Esophagus squamous epithelium (tissue), 5 donors: ENCODE data around the gene MTFR1L. TPM values are rescaled to one million over a fixed set of nuclear protein-coding genes. Genes with fewer than 3 reads are reported as not detected.

Experiments
- DNase-seq: peaks from one replicate; lab custom pipeline; 2025; lab: John Stamatoyannopoulos, UW
- H3K27ac ChIP-seq, 4 donors: fragments of 200-600 bp; sonication (generic); one replicate each; pipeline ENCODE4 v1.5.1; 2016 to 2019; ENCODE audit warnings: mild to moderate bottlenecking in 1 of 4
- H3K27me3 ChIP-seq, 4 donors: fragments of 200-600 bp; sonication (generic); 1 replicate in 3 of 4; 2 replicates in 1 of 4; pipeline versions ENCODE4 v1.5.1 to v1.6.0; 2017 to 2021; ENCODE audit warnings: antibody characterized with exemption in 1 of 4
- H3K36me3 ChIP-seq, 3 donors: fragments of 200-600 bp; sonication (generic); one replicate each; pipeline ENCODE4 v1.5.1; 2016 to 2019
- H3K4me1 ChIP-seq, 3 donors: fragments of 200-600 bp; sonication (generic); one replicate each; pipeline ENCODE4 v1.5.1; 2017 to 2019
- H3K4me3 ChIP-seq, 4 donors: fragments of 200-600 bp; sonication (generic); 1 replicate in 3 of 4; 2 replicates in 1 of 4; pipeline ENCODE4 v1.5.1; 2016 to 2019; ENCODE audit warnings: mild to moderate bottlenecking in 2 of 4, moderate library complexity in 1 of 4
- H3K9me3 ChIP-seq, 3 donors: fragments of 200-600 bp; sonication (generic); one replicate each; pipeline ENCODE4 v1.5.1; 2016 to 2019
- CTCF ChIP-seq, 6 experiments: fragments of 450-650 bp in 4 of 6; fragments of 200-600 bp in 2 of 6; sonication (generic) in 2 of 6; IDR thresholded peaks; one replicate each; pipeline ENCODE4 v1.5.1; 2016 to 2019; ENCODE audit warnings: antibody characterized with exemption in 6 of 6, mild to moderate bottlenecking in 4 of 6, moderate library complexity in 4 of 6
- POLR2A ChIP-seq, 4 donors: fragments of 450-650 bp; IDR thresholded peaks; one replicate each; pipeline ENCODE4 v1.6.1; 2017; ENCODE audit warnings: antibody characterized with exemption in 4 of 4, mild to moderate bottlenecking in 4 of 4, moderate library complexity in 3 of 4
- WGBS, 2 donors: methylation state at CpG; one replicate each; pipeline ENCODE4 v1.1.5; 2018; 5-methylcytosine and 5-hydroxymethylcytosine counted together
- intact Hi-C: fragments of 100-400 bp; cut with DNase I; formaldehyde crosslinking; loops from one replicate; pipeline ENCODE4 v1.15.0; 2022
- small RNA-seq, 4 donors: library from RNA; depleted of rRNA; stranded (forward); fragments of <200 nt; gene quantifications; one replicate each; pipeline ENCODE3, GENCODE V24; 2016
- total RNA-seq, 4 donors: library from RNA; depleted of rRNA; stranded (reverse); fragments of >200 nt; gene quantifications; one replicate each; pipeline ENCODE4 v1.1.0, GENCODE V29; 2016
- donor health status: DM: yes; HTN: yes; CAD: no.

MTFR1L gene
- total RNA-seq, 4 donors from 2014 or later, result 24.4 to 53.8 (median 28.3) TPM

GRCh38 chr1:25878690-25879089 lies 58.9 kb downstream of the MTFR1L start:
- H3K27me3 ChIP-seq, result no peaks in the 10 kb centered on the region
- no peaks in the 10 kb centered on the region for H3K36me3 ChIP-seq
- no peak overlapping the region for H3K4me3 ChIP-seq
- DNase-seq, result no peak
- intact Hi-C loops, result no loop called here
- H3K9me3 ChIP-seq, result no peaks in the 10 kb centered on the region
- no peak for TF ChIP-seq POLR2A (IDR thresholded peaks at IDR 0.05)
- no peak for TF ChIP-seq CTCF (IDR thresholded peaks at IDR 0.05)
- H3K4me1 ChIP-seq, result peaks cover 23 to 61% (median 24%) of the 10 kb centered on the region in 3 donors
- WGBS, 2 donors, result 72 to 75% methylated on average over 5 of the region's 5 CpGs
- peak overlapping the region in 2 of 4 donors; percentile 51 to 53 for H3K27ac ChIP-seq

- WGBS, 2 donors, result 75% methylated on average over 2 of the region's 2 CpGs; no CpG with 5 or more reads in 1 of the 2 donors
- Histone ChIP-seq H3K27me3 (no peaks in the 10 kb centered on the region), H3K4me3 (no peak overlapping the region), H3K9me3 (no peaks in the 10 kb centered on the region), H3K27ac (no peak overlapping the region), H3K4me1 (peaks cover 17 to 51% (median 18%) of the 10 kb centered on the region in 3 donors), H3K36me3 (no peaks in the 10 kb centered on the region)
- intact Hi-C loops, result no loop called here
- TF ChIP-seq CTCF (IDR thresholded peaks at IDR 0.05), result no peak
- TF ChIP-seq POLR2A (IDR thresholded peaks at IDR 0.05), result no peak
- DNase-seq, result no peak
These were observed 59.9 kb downstream of the MTFR1L start for GRCh38 chr1:25879675-25880074.

- no peak overlapping the region for H3K27ac ChIP-seq
- H3K4me1 ChIP-seq, result peaks cover 11 to 43% (median 13%) of the 10 kb centered on the region in 3 donors
- no peak for DNase-seq
- no peak overlapping the region for H3K4me3 ChIP-seq
- no peaks in the 10 kb centered on the region for H3K36me3 ChIP-seq
- 85 to 88% methylated on average over 5 of the region's 5 CpGs for WGBS, 2 donors
- intact Hi-C loops, result no loop called here
- H3K9me3 ChIP-seq, result no peaks in the 10 kb centered on the region
- no peak for TF ChIP-seq CTCF (IDR thresholded peaks at IDR 0.05)
- TF ChIP-seq POLR2A (IDR thresholded peaks at IDR 0.05), result no peak
- H3K27me3 ChIP-seq, result no peaks in the 10 kb centered on the region
These were observed 60.8 kb downstream of the MTFR1L start for GRCh38 chr1:25880518-25880917.

- no peak for DNase-seq
- 80 to 100% methylated on average over 1 to 4 of the region's 11 CpGs for WGBS, 2 donors
- intact Hi-C loops, result no loop called here
These were observed 61.5 kb downstream of the MTFR1L start for GRCh38 chr1:25881266-25881665.

More at GRCh38 chr1:25881266-25881665, 61.5 kb downstream of the MTFR1L start:
- H3K4me1 ChIP-seq, result peaks cover 4 to 35% (median 9%) of the 10 kb centered on the region in 3 donors
- H3K9me3 ChIP-seq, result no peaks in the 10 kb centered on the region
- H3K4me3 ChIP-seq, result no peak overlapping the region
- TF ChIP-seq POLR2A (IDR thresholded peaks at IDR 0.05) (no peak), CTCF (IDR thresholded peaks at IDR 0.05) (no peak)
- H3K36me3 ChIP-seq, result no peaks in the 10 kb centered on the region
- H3K27ac ChIP-seq, result no peak overlapping the region
- no peaks in the 10 kb centered on the region for H3K27me3 ChIP-seq

Small RNA genes within 50 kb of the gene (small RNA-seq; reads per million reads assigned to genes)
- 0 reads per million in 4 donors for gene RF00019

Other genes starting within 250 kb of the MTFR1L start
- gene MAN1C1, start 203.2 kb upstream of the MTFR1L start, total RNA-seq, result 1 to 10 TPM in 3 of 4 donors, under 1 TPM in 1; 0.91 to 7.4 (median 3.8) TPM
- gene SELENON, start 19.8 kb upstream of the MTFR1L start, total RNA-seq, result 10 to 100 TPM; 19.7 to 34.5 (median 24.5) TPM
- 1 to 10 TPM; 1.3 to 5.4 (median 2.5) TPM for gene AUNIP, start 39.5 kb downstream of the MTFR1L start, total RNA-seq
- 10 to 100 TPM in 3 of 4 donors, 1 to 10 TPM in 1; 6.6 to 18.3 (median 12.1) TPM for gene PAQR7, start 55.8 kb downstream of the MTFR1L start, total RNA-seq
- gene STMN1, start 86.5 kb downstream of the MTFR1L start, total RNA-seq, result 10 to 100 TPM; 29.6 to 65.5 (median 42.7) TPM
- gene PAFAH2, start 178.1 kb downstream of the MTFR1L start, total RNA-seq, result 10 to 100 TPM in 3 of 4 donors, 1 to 10 TPM in 1; 8.3 to 17.2 (median 11.7) TPM
- gene EXTL1, start 201.8 kb downstream of the MTFR1L start, total RNA-seq, result not detected
- not detected for gene SLC30A2, start 226.2 kb downstream of the MTFR1L start, total RNA-seq
- gene TRIM63, start 247.7 kb downstream of the MTFR1L start, total RNA-seq, result 1 to 10 TPM in 1 of 4 donors, under 1 TPM in 1, not detected in 2; 0.23 to 1.7 TPM